ENCODE measurements around the gene DTHD1.

- TF ChIP-seq FOXM1 (IDR thresholded peaks at IDR 0.05; ENCODE audit: borderline replicate concordance, low read depth) (no peak), TAF1 (IDR thresholded peaks at IDR 0.05; ENCODE audit: low read depth) (no peak), REST (IDR thresholded peaks at IDR 0.05; ENCODE audit: low read depth) (no peak), MAX (IDR thresholded peaks at IDR 0.05) (no peak), YY1 (IDR thresholded peaks at IDR 0.05; ENCODE audit: low read depth) (no peak)
Measured at GRCh38 chr4:36348403-36348938, 67.1 kb downstream of the DTHD1 start.

All from Ishikawa (cell line).